H9 (cell line): ENCODE data around the gene SUN1. TPM values are rescaled to one million over a fixed set of nuclear protein-coding genes. Genes with fewer than 3 reads are reported as not detected.
"Not testable (repeated sequence)": the region's sequence is repeated elsewhere in the genome, so short reads cannot be mapped to it uniquely, and the experiment has no call there.

Experiments used
- DNase-seq: peaks from one replicate; pipeline ENCODE4 v3.0.0-alpha.2; 2017
- H2AFZ ChIP-seq: one replicate; pipeline ENCODE4 v1.6.1; 2013; ENCODE audit warnings: mild to moderate bottlenecking, low read length, control low read depth, moderate library complexity
- H2AK5ac ChIP-seq: 2 replicates; pipeline ENCODE4 v1.6.1; 2013; ENCODE audit warnings: low read length, control low read depth, mixed read lengths; ENCODE audit not compliant: insufficient read length
- H2BK120ac ChIP-seq: one replicate; pipeline ENCODE4 v1.6.1; 2013; ENCODE audit warnings: low read depth, mild to moderate bottlenecking, low read length, control low read depth, inconsistent platforms; ENCODE audit not compliant: poor library complexity, severe bottlenecking
- H2BK12ac ChIP-seq: 2 replicates; pipeline ENCODE4 v1.6.1; 2013; ENCODE audit warnings: low read length, control low read depth, mixed read lengths, low read depth; ENCODE audit not compliant: insufficient read length
- H2BK15ac ChIP-seq: 2 replicates; pipeline ENCODE4 v1.6.1; 2013; ENCODE audit warnings: low read depth, low read length, control low read depth
- H2BK20ac ChIP-seq: one replicate; pipeline ENCODE4 v1.6.1; 2013; ENCODE audit warnings: low read depth, mild to moderate bottlenecking, low read length, control low read depth, inconsistent platforms; ENCODE audit not compliant: poor library complexity, severe bottlenecking
- H2BK5ac ChIP-seq: 2 replicates; pipeline ENCODE4 v1.6.1; 2013; ENCODE audit warnings: low read length, control low read depth, mixed read lengths; ENCODE audit not compliant: insufficient read length
- H3K14ac ChIP-seq: 2 replicates; pipeline ENCODE4 v1.6.1; 2013; ENCODE audit warnings: low read length, control low read depth; ENCODE audit not compliant: insufficient read depth
- H3K18ac ChIP-seq: 2 replicates; pipeline ENCODE4 v1.6.1; 2013; ENCODE audit warnings: low read depth, mild to moderate bottlenecking, mixed read lengths, low read length, control low read depth; ENCODE audit not compliant: insufficient read length
- H3K23ac ChIP-seq: 2 replicates; pipeline ENCODE4 v1.6.1; 2013; ENCODE audit warnings: low read length, control low read depth, mixed read lengths, low read depth; ENCODE audit not compliant: insufficient read length
- H3K23me2 ChIP-seq: 2 replicates; pipeline ENCODE4 v1.6.1; 2013; ENCODE audit warnings: low read depth, mild to moderate bottlenecking, mixed read lengths, low read length, control low read depth; ENCODE audit not compliant: insufficient read length, poor library complexity, severe bottlenecking
- H3K27ac ChIP-seq: 2 replicates; pipeline ENCODE4 v1.5.1; 2013; ENCODE audit warnings: low read length, control low read depth, mixed read lengths, low read depth; ENCODE audit not compliant: insufficient read length
- H3K27me3 ChIP-seq: 2 replicates; pipeline ENCODE4 v1.6.1; 2013; ENCODE audit warnings: low read length, control low read depth, inconsistent platforms; ENCODE audit not compliant: insufficient read depth
- H3K4ac ChIP-seq: 2 replicates; pipeline ENCODE4 v1.6.1; 2013; ENCODE audit warnings: low read depth, mild to moderate bottlenecking, control low read depth, inconsistent platforms, low read length, moderate library complexity
- H3K4me1 ChIP-seq: 2 replicates; pipeline ENCODE4 v1.6.1; 2013; ENCODE audit warnings: low read length, control low read depth, inconsistent platforms; ENCODE audit not compliant: insufficient read depth
- H3K4me2 ChIP-seq: 2 replicates; pipeline ENCODE4 v1.6.1; 2013; ENCODE audit warnings: low read length, control low read depth, mixed read lengths; ENCODE audit not compliant: insufficient read length, insufficient read depth
- H3K56ac ChIP-seq: 2 replicates; pipeline ENCODE4 v1.6.1; 2013; ENCODE audit warnings: low read depth, mild to moderate bottlenecking, mixed read lengths, low read length, control low read depth; ENCODE audit not compliant: insufficient read length
- H3K79me1 ChIP-seq: 2 replicates; pipeline ENCODE4 v1.6.1; 2013; ENCODE audit warnings: low read depth, mild to moderate bottlenecking, moderate library complexity, low read length, control low read depth, inconsistent platforms; ENCODE audit not compliant: insufficient read depth, poor library complexity, severe bottlenecking
- H3K79me2 ChIP-seq: 2 replicates; pipeline ENCODE4 v1.6.1; 2013; ENCODE audit warnings: low read length, control low read depth, inconsistent platforms; ENCODE audit not compliant: insufficient read depth
- H3K9ac ChIP-seq: 2 replicates; pipeline ENCODE4 v1.6.1; 2013; ENCODE audit warnings: low read length, control low read depth, mixed read lengths; ENCODE audit not compliant: insufficient read length; ENCODE audit errors: extremely low read depth
- H3K9me3 ChIP-seq: one replicate; pipeline ENCODE4 v1.6.1; 2013; ENCODE audit warnings: low read depth, low read length, inconsistent platforms; ENCODE audit not compliant: control insufficient read depth
- H3T11ph ChIP-seq: one replicate; pipeline ENCODE4 v1.6.1; 2013; ENCODE audit warnings: mild to moderate bottlenecking, low read length, control low read depth, inconsistent platforms
- H4K20me1 ChIP-seq: one replicate; pipeline ENCODE4 v1.6.1; 2013; ENCODE audit not compliant: control insufficient read depth, insufficient read length, insufficient read depth
- H4K5ac ChIP-seq: 2 replicates; pipeline ENCODE4 v1.6.1; 2013; ENCODE audit warnings: low read depth, mild to moderate bottlenecking, mixed read lengths, low read length, control low read depth; ENCODE audit not compliant: insufficient read length
- H4K8ac ChIP-seq: replicated peaks from 2 replicates; pipeline ENCODE4 v1.6.1; 2013; ENCODE audit warnings: low read length, control low read depth, mixed read lengths, low read depth; ENCODE audit not compliant: insufficient read length
- H4K91ac ChIP-seq: 2 replicates; pipeline ENCODE4 v1.6.1; 2013; ENCODE audit warnings: low read depth, mild to moderate bottlenecking, moderate library complexity, mixed read lengths, low read length, control low read depth; ENCODE audit not compliant: insufficient read length
- H3K27ac Mint-ChIP-seq, 3 experiments: 2 replicates in 2 of 3; 3 replicates in 1 of 3; pipeline ENCODE4 v1.8.0; 2020 to 2021; ENCODE audit warnings: mixed read lengths in 3 of 3, mild to moderate bottlenecking in 1 of 3, moderate library complexity in 1 of 3
- H3K27me3 Mint-ChIP-seq: 2 replicates; pipeline ENCODE4 v1.8.0; 2021; ENCODE audit warnings: low read depth, mild to moderate bottlenecking, moderate library complexity, mixed read lengths
- H3K36me3 Mint-ChIP-seq, 3 experiments: 2 replicates in 2 of 3; 3 replicates in 1 of 3; pipeline ENCODE4 v1.8.0; 2020 to 2021; ENCODE audit warnings: low read depth in 3 of 3, mixed read lengths in 3 of 3; ENCODE audit not compliant: insufficient read depth in 1 of 3
- H3K4me1 Mint-ChIP-seq, 2 experiments: 2 replicates each; pipeline ENCODE4 v1.8.0; 2020; ENCODE audit warnings: mixed read lengths in 2 of 2
- H3K4me3 Mint-ChIP-seq, 2 experiments: 2 replicates in 1 of 2; 3 replicates in 1 of 2; pipeline ENCODE4 v1.8.0; 2020 to 2021; ENCODE audit warnings: mild to moderate bottlenecking in 2 of 2, mixed read lengths in 2 of 2, moderate library complexity in 1 of 2
- H3K9me3 Mint-ChIP-seq, 2 experiments: 2 replicates in 1 of 2; 3 replicates in 1 of 2; pipeline ENCODE4 v1.8.0; 2020; ENCODE audit warnings: mild to moderate bottlenecking in 2 of 2, mixed read lengths in 2 of 2, moderate library complexity in 1 of 2
- WGBS: extraction: QIAGEN DNeasy Blood & Tissue Kit; methylation state at CpG from one replicate; pipeline ENCODE4 v1.1.7; 2013; ENCODE audit warnings: missing lambda C conversion rate, low lambda C conversion rate, mixed read lengths; ENCODE audit not compliant: insufficient read length; ENCODE audit errors: extremely low coverage; 5-methylcytosine and 5-hydroxymethylcytosine counted together
- total RNA-seq: library from RNA; stranded (reverse); gene quantifications from 2 replicates; pipeline ENCODE4 v1.2.1, GENCODE V29; 2021
- TF ChIP-seq, protein P1 (sequence below): fragments of 200-600 bp; sonication (generic); conservative IDR thresholded peaks from 3 replicates; pipeline ENCODE4 v1.8.0; 2021; ENCODE audit warnings: antibody characterized with exemption, mild to moderate bottlenecking

Gene SUN1
- total RNA-seq, 1 experiment from 2014 or later: 118 TPM

DNA sequence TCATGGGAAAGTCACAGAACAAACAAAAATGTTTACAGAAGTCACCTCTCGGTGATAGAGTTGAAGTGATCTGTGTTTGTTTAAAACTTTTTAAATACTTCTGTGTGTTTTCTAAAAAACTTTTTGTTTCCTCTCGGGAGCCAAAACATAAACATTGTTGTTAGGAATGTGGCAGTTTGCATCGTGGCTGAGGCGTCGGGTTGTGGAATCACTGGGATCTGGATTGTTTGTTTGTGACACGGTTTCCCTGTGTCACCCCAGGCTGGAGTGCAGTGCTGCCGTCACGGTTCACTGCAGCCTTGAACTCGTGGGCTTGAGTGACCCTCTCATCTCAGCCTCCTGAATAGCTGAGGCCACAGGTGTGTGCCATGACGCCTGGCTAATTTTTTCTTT is 29.0 kb upstream of the SUN1 start:
- Histone ChIP-seq H2BK5ac (no peak overlapping the region), H2AFZ (no peak overlapping the region), H2AK5ac (no peak overlapping the region), H3K56ac (no peak overlapping the region), H3K4ac (no peak overlapping the region), H3K9me3 (no peaks in the 10 kb centered on the region), H3K79me2 (no peaks in the 10 kb centered on the region), H2BK120ac (no peak overlapping the region), H2BK12ac (no peak overlapping the region), H4K5ac (no peak overlapping the region), H3K79me1 (no peaks in the 10 kb centered on the region), H3K23ac (no peak overlapping the region), H4K20me1 (no peaks in the 10 kb centered on the region), H2BK20ac (no peak overlapping the region), H2BK15ac (no peak overlapping the region), H4K91ac (no peak overlapping the region), H4K8ac (no peak overlapping the region), H3T11ph (no peak overlapping the region), H3K23me2 (no peaks in the 10 kb centered on the region), H3K27me3 (no peaks in the 10 kb centered on the region), H3K4me2 (no peak overlapping the region), H3K18ac (no peak overlapping the region), H3K9ac (no peak overlapping the region), H3K4me1 (no peaks in the 10 kb centered on the region; the same call in 1 of the 2 replicates), H3K14ac (no peak overlapping the region), H3K27ac (no peak overlapping the region)
- Mint-ChIP-seq H3K9me3 (peaks cover 17 to 19% of the 10 kb centered on the region in 2 experiments), H3K4me1 (peaks cover 2 to 3% of the 10 kb centered on the region in 2 experiments; a peak in 2 of 4 replicates), H3K36me3 (peaks cover 7 to 14% (median 11%) of the 10 kb centered on the region in 3 experiments; a peak in 6 of 7 replicates), H3K27ac (no peak overlapping the region), H3K4me3 (no peak overlapping the region), H3K27me3 (no peaks in the 10 kb centered on the region)
- TF ChIP-seq, protein P1, sequence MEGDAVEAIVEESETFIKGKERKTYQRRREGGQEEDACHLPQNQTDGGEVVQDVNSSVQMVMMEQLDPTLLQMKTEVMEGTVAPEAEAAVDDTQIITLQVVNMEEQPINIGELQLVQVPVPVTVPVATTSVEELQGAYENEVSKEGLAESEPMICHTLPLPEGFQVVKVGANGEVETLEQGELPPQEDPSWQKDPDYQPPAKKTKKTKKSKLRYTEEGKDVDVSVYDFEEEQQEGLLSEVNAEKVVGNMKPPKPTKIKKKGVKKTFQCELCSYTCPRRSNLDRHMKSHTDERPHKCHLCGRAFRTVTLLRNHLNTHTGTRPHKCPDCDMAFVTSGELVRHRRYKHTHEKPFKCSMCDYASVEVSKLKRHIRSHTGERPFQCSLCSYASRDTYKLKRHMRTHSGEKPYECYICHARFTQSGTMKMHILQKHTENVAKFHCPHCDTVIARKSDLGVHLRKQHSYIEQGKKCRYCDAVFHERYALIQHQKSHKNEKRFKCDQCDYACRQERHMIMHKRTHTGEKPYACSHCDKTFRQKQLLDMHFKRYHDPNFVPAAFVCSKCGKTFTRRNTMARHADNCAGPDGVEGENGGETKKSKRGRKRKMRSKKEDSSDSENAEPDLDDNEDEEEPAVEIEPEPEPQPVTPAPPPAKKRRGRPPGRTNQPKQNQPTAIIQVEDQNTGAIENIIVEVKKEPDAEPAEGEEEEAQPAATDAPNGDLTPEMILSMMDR: no peak
- no CpG with 5 or more reads among the region's 10 CpGs for WGBS
- no peak for DNase-seq

DNA sequence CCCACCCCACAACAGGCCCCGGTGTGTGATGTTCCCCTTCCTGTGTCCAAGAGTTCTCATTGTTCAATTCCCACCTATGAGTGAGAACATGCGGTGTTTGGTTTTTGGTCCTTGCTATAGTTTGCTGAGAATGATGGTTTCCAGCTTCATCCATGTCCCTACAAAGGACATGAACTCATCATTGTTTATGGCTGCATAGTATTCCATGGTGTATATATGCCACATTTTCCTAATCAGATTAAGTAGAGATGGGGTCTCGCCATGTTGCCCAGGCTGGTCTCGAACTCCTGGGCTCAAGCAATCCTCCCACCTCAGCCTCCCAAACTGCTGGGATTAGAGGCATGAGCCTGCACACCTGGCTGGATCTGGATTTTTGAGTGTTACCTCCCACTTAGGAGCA is 28.5 kb upstream of the SUN1 start:
- not testable (repeated sequence) for H2AK5ac ChIP-seq, DNase-seq, H3K4me3 Mint-ChIP-seq, H3K27ac Mint-ChIP-seq, H3K79me2 ChIP-seq, H3K4me1 ChIP-seq, H3K14ac ChIP-seq, H4K20me1 ChIP-seq, H2BK12ac ChIP-seq, H3K56ac ChIP-seq, H3K9me3 ChIP-seq, H4K5ac ChIP-seq, H2BK20ac ChIP-seq, H3K23ac ChIP-seq, H2AFZ ChIP-seq, H4K91ac ChIP-seq, H3K79me1 ChIP-seq, H4K8ac ChIP-seq, H3K27me3 ChIP-seq, H2BK15ac ChIP-seq, H3K23me2 ChIP-seq, H2BK5ac ChIP-seq, H3K27me3 Mint-ChIP-seq, H2BK120ac ChIP-seq, H3K27ac ChIP-seq, H3K4me2 ChIP-seq, H3K18ac ChIP-seq, H3K4me1 Mint-ChIP-seq, H3K4ac ChIP-seq, H3T11ph ChIP-seq, H3K9ac ChIP-seq
- peaks cover 18 to 22% of the 10 kb centered on the region in 2 experiments for H3K9me3 Mint-ChIP-seq
- H3K36me3 Mint-ChIP-seq: peaks cover 7 to 17% (median 12%) of the 10 kb centered on the region in 3 experiments; a peak in 6 of 7 replicates
- WGBS: no CpG with 5 or more reads among the region's 4 CpGs
